ENCODE measurements around the gene UBL4B. TPM values are rescaled to one million over a fixed set of nuclear protein-coding genes. Genes with fewer than 3 reads are reported as not detected.

The UBL4B gene
- total and polyA plus RNA-seq, 2 experiments from 2014 or later, result not detected

GRCh38 chr1:110130989-110131388 is 18.7 kb downstream of the UBL4B start:
- H3K4me1 ChIP-seq (ENCODE audit: insufficient read depth), result peaks cover 14% of the 10 kb centered on the region
- H3K9me2 ChIP-seq (ENCODE audit: insufficient read depth), result no peaks in the 10 kb centered on the region
- H3K27ac ChIP-seq (ENCODE audit: low read depth), result no peak overlapping the region
- no peaks in the 10 kb centered on the region for H3K36me3 ChIP-seq (ENCODE audit: insufficient read depth)
- H3K4me1 Mint-ChIP-seq, result peaks cover 19% of the 10 kb centered on the region
- H3K9me3 Mint-ChIP-seq, result no peaks in the 10 kb centered on the region; the same call in 2 of the 3 replicates
- H3K4me3 ChIP-seq, result no peak overlapping the region; the same call in 1 of the 2 replicates
- peaks cover 31% of the 10 kb centered on the region for H3K27me3 Mint-ChIP-seq (ENCODE audit: insufficient read depth, low read depth, poor library complexity)
- H4K20me1 ChIP-seq (replicated peaks; ENCODE audit: insufficient read depth), result no peaks in the 10 kb centered on the region
- peaks cover 28% of the 10 kb centered on the region for H3K27me3 ChIP-seq (ENCODE audit: insufficient read depth)
- peak overlapping the region; percentile 76; the same call in 1 of the 2 replicates for H3K4me2 ChIP-seq
- DNase-seq (ENCODE audit: low spot score), result no peak
- no peaks in the 10 kb centered on the region for H3K79me2 ChIP-seq (replicated peaks; ENCODE audit: insufficient read depth)
- H3K4me3 Mint-ChIP-seq, result peak overlapping the region; percentile 32; the same call in 1 of the 3 replicates
- H3F3A ChIP-seq (replicated peaks; ENCODE audit: low read depth), result no peaks in the 10 kb centered on the region
- H2AFZ ChIP-seq, result peak overlapping the region; percentile 99
- ATAC-seq, result peak; percentile 8
- H3K27ac Mint-ChIP-seq, result no peak overlapping the region
- TF ChIP-seq ZNF462 (CRISPR knock-in tag; IDR thresholded peaks at IDR 0.05) (no peak), EZH2 (IDR thresholded peaks at IDR 0.05; ENCODE audit: low read depth, unreplicated experiment) (no peak), REST (IDR thresholded peaks at IDR 0.05; ENCODE audit: unreplicated experiment) (no peak), ZNF331 (CRISPR knock-in tag; IDR thresholded peaks at IDR 0.05; ENCODE audit: low read depth) (no peak), POLR2AphosphoS5 (IDR thresholded peaks at IDR 0.05; ENCODE audit: low read depth) (no peak), STAT1 (IDR thresholded peaks at IDR 0.05; ENCODE audit: unreplicated experiment) (no peak), NANOG (IDR thresholded peaks at IDR 0.05; ENCODE audit: borderline replicate concordance) (no peak), ETS1 (IDR thresholded peaks at IDR 0.05) (no peak), CTCF (conservative IDR thresholded peaks at IDR 0.05; ENCODE audit: low read depth in 2 of 2) (no peak), JUNB (IDR thresholded peaks at IDR 0.05; ENCODE audit: unreplicated experiment) (no peak), EZH2phosphoT487 (IDR thresholded peaks at IDR 0.05; ENCODE audit: unreplicated experiment) (no peak), ZNF114 (CRISPR knock-in tag; IDR thresholded peaks at IDR 0.05) (no peak), CREB1 (CRISPR knock-in tag; IDR thresholded peaks at IDR 0.05; ENCODE audit: low read depth) (no peak)
- no peaks in the 10 kb centered on the region for H3K36me3 Mint-ChIP-seq (ENCODE audit: low read depth)
